ENCODE results near the gene ODAPH.
"Not testable (repeated sequence)": the region's sequence is repeated elsewhere in the genome, so short reads cannot be mapped to it uniquely, and the experiment has no call there.

Gene ODAPH

DNA sequence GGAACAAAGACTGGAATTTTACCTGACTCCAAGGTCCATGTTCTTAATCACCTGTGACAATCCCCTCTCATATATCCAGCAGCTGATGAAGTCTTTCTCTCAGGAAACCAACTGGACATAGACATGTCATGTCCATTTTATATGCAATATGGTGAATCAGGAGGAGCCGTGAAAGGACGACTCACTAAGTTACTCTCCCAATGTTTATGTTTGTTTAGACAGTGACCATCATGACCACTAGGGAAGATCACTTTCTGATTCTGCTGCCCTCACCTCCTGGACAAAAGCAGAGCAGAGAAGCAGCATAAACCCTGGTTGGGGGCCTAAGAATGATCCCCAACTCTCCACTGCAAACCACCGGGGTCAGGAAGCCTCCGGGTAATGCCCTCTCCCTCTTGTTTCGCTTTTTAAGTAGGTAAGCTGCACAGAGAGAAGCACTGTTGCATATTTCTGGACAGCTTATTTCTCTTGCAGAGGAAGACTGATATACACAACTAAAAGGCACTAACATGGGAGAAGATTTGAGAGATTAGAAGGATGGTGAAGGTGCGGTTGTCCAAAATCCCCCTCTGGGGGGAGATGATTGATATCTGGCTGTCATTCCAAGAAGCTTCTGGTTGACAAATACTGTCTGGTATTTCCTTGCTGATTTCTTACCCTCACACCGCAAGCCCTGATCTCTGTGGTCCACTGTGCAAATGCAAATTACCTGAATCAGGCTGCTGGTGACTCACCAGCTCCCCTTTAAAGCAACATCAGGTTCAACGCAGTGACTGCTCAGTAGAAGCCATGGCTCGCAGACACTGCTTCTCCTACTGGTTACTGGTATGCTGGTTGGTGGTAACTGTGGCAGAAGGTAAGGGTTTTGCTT is at the start of gene ODAPH:
ODAPH (plus strand) TSS at position 773 of the 871 bp plus-strand sequence; CDS start at position 790, 17 bp downstream.
- H3K4me3 ChIP-seq (ENCODE audit: low read depth, low read length), result no peak within 1 kb of the TSS

DNA sequence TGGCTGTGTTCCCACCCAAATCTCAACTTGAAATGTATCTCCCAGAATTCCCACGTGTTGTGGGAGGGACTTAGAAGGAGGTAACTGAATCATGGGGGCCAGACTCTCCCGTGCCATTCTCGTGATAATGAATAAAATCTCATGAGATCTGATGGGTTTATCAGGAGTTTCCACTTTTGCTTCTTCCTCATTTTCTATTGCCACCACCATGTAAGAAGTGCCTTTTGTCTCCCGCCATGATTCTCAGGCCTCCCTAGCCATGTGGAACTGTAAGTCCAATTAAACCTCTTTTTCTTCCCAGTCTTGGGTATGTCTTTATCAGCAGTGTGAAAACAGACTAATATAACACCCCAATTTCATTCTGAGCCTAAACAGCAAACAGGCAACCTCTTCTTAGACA is 46.3 kb upstream of the ODAPH start:
- not testable (repeated sequence) for DNase-seq (ENCODE audit: low read depth); H3K4me3 ChIP-seq (ENCODE audit: low read depth, low read length)

More for the DNA sequence above, at the start of gene ODAPH:
- peak; percentile 71 for DNase-seq (ENCODE audit: low read depth)
- peak; percentile 31 for TF ChIP-seq CTCF (conservative IDR thresholded peaks at IDR 0.05; ENCODE audit: low read depth, low read length)

- TF ChIP-seq CTCF (conservative IDR thresholded peaks at IDR 0.05; ENCODE audit: low read depth, low read length), result no peak
- no peak overlapping the region for H3K4me3 ChIP-seq (ENCODE audit: low read depth, low read length)
- no peak for DNase-seq (ENCODE audit: low read depth)
Observed at GRCh38 chr4:75511841-75512240, 44.0 kb upstream of the ODAPH start.

DNA sequence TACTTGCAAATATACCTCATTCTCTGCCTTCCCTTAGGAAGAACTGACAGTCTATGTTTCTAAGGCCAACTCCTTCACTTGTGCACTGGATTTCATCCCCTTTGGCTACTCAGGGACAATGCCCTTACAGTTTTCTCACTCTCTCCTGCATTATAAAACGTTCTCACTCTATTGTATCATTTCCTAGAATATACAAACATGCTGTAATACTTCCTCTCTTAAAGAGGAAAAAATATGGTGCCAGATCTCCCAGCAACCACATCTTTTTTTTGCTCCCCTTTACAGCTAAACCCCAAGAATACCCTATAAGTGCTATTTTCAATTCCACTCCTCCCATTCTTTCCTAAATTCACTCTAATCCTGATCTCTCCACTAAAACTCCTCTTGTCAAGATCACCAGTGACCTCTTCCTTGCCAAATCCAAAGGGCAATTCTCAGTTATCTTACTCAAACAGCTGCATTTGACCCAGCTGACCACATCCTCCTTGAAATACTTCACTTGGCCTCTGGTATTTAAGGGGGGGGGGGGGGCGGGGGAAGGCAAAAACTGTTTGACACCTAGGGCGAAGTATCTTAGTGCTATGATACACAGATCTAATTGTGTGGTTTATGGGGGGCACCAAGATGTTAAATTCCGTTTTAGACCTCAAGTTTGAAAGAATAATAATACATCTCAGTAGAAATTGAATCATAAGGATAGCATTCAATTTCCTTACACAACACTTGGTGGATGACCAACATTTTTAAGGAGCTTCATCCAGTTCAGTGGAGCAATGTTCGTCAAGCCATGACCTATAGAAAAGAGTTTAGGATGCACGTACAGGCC is 43.3 kb upstream of the ODAPH start:
- DNase-seq (ENCODE audit: low read depth), result peak; percentile 53
- H3K4me3 ChIP-seq (ENCODE audit: low read depth, low read length), result peak overlapping the region; percentile 89
- no peak for TF ChIP-seq CTCF (conservative IDR thresholded peaks at IDR 0.05; ENCODE audit: low read depth, low read length)

GRCh38 chr4:75513526-75514130 is 42.2 kb upstream of the ODAPH start:
- no peak for TF ChIP-seq CTCF (conservative IDR thresholded peaks at IDR 0.05; ENCODE audit: low read depth, low read length)
- DNase-seq (ENCODE audit: low read depth), result peak; percentile 20
- H3K4me3 ChIP-seq (ENCODE audit: low read depth, low read length), result peak overlapping the region; percentile 89

- DNase-seq (ENCODE audit: low read depth), result peak; percentile 94
- peak within 1 kb of the TSS; percentile 89 for H3K4me3 ChIP-seq (ENCODE audit: low read depth, low read length)
- TF ChIP-seq CTCF (conservative IDR thresholded peaks at IDR 0.05; ENCODE audit: low read depth, low read length), result no peak
Observed at GRCh38 chr4:75514131-75514948, 41.5 kb upstream of the ODAPH start, which contains the start of the genes RCHY1 and THAP6. TSS of gene RCHY1 (minus strand) at chr4:75514403. CDS start at chr4:75514286, 117 bp downstream. TSS of gene THAP6 (plus strand) at chr4:75514473. CDS start at chr4:75515453, 980 bp downstream.
